NCI-H345 treated with DMSO at 0.1 percent for 48 hours (cell line): ENCODE measurements around the gene GLDN.

Source experiments
- DNase-seq: peaks from one replicate; lab custom pipeline; 2025; ENCODE audit not compliant: unreplicated experiment; lab: John Stamatoyannopoulos, UW

GLDN gene

GRCh38 chr15:51322621-51323296 is 18.7 kb upstream of the GLDN start:
- DNase-seq, result no peak

DNA sequence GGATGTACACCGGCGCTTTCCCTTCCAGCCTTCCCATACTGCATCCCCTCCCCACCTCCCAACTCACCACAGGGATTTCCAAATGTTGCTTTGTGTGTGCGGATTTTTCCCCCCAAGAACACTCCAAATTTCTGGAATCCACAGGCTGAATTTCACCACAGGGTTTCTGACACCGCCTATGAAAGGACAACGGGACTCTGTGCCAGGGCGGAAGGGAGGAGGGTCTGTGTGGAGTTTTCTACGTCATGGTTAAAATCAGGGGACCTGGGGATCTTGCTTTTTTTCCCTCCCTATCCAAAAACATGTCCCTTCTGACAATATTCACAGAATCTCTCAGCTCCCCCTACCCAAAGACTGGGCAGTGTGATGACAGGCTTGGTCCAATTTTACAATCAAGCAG is 17.7 kb upstream of the GLDN start:
- no peak for DNase-seq

GRCh38 chr15:51325167-51325566 is 16.3 kb upstream of the GLDN start:
- DNase-seq, result no peak

GRCh38 chr15:51327081-51327480 is 14.4 kb upstream of the GLDN start:
- DNase-seq, result no peak

- DNase-seq, result no peak
Measured at GRCh38 chr15:51328926-51329325, 12.5 kb upstream of the GLDN start.

DNA sequence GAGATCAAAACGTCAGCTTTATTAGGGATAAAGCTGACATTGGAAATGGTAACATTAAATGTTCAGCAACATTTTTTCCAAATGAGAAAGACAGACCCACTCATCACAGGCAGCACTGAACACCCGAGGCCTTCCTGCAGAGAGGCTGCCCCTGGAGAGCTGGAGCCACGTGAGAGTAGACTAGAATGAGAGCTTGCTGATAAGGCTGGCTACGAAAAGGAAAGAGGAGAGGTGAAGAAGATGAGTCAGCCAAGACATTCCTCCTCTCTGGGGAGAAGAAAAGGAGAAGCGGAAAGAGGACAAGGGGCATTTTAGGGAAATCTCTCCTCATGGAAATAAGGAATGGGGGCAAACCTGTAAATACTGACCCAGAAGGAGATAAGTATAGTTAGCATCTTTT is 10.3 kb upstream of the GLDN start:
- no peak for DNase-seq

DNA sequence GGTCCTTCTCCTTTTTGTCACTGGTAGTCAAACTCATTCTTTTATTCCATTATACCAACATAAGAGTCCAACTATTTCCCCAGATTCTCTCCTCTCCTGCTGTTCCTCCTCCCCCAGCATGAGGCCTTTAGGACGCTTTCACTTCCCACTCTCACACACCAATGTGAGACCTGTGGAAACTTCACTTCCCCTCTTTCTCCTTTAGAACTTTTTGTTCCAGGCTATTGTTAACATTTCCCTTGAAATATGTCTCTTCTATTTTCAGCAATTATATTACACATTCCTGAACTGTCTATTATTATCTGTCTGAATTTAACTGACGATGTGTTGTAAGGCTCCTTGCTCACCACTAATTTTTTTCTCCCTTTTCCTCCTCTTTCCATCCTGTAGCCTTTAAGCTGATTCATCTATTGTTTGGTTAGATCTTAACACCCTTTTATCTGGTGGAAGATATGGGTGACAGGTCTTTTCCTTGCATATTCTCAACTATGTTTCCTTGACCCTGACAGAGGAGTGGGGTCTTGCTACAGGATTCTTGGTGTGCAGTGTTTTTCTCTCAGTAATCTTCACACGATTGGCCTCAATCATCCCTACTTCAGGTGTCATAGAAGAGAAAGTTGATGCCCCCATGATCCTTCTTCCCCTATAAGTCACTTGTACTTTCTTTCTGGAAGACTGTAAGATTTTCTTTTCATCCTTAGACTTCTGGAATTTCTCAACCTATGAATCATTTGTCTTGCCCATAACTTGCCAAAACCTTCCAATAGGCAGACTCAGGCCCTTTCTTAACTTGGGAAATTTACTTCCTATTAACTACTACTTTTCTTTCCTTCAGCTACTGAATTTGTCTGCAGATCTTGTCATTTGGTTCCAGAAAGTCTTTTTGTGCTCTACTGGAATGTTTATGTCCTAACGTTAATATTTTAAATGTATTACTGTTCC is 9.0 kb upstream of the GLDN start:
- DNase-seq, result no peak

GRCh38 chr15:51333571-51333970 is 7.9 kb upstream of the GLDN start:
- no peak for DNase-seq

- no peak for DNase-seq
Measured at GRCh38 chr15:51334011-51334451, 7.4 kb upstream of the GLDN start.

DNA sequence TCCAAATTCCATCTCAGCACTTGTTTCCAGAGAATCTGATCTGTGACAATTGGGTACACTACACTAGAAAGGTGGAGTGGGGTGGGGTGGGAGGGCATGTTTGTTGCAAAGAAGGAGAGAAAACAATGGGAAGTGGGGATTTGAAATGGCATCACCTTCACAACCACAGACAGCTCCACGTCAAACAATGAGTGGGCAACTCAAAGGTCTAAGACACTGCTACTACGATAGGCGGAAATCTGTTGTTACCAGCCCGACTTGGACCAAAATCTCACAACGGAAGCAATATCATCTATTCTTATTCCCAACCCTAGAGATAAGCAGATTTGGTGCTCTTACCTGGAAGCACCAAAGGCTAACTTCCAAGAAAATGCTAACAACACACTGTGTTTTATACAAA is 6.4 kb upstream of the GLDN start:
- DNase-seq, result no peak

GRCh38 chr15:51335538-51336410 is 5.7 kb upstream of the GLDN start:
- no peak for DNase-seq

DNA sequence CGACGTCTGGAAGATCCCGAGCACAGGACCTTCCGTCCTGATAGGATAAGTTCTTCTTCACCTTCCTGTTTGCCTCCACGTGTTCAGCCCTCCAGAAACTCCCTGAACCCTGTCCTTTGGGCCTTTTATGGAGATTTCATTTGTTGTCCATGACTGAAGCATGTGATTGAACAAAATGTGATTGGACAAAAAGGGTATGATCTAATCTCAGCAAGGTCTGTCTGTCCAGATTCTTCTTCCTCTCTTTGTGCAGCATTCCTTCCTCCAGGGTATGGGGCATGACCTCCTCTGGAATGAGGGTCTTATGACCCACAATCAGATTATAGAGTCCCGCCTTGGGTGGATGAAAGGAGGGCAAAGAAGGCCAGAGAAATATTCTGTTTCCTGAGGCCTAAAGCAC is 3.0 kb upstream of the GLDN start, which contains the start of gene CYP19A1:
TSS of gene CYP19A1 (minus strand) at position 101 of the 400 bp plus-strand sequence. CDS start 95,684 bp downstream, outside the sequence.
- DNase-seq, result no peak

GRCh38 chr15:51342227-51342999 is 958 bp downstream of the GLDN start:
- DNase-seq, result no peak

DNA sequence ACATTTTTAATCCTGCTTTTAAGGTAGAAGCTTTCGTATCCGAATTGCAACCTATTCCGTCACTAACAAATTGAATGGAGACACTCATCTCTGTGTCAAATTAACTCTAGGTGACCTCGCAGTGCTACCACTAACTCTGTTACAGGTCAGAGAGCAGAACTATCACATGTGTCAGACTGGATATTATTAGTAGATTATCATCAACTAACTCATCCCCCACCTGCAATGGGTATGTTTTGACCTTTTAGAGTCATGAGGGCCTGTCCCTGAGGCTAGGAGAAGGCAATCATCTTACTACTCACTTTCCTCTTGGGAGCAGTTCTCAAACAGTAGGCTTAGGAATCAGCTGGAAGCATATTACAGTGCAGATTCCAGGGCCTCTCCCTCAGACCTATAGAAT is 2.0 kb downstream of the GLDN start:
- no peak for DNase-seq

GRCh38 chr15:51346136-51346535 is 4.7 kb downstream of the GLDN start:
- no peak for DNase-seq

DNA sequence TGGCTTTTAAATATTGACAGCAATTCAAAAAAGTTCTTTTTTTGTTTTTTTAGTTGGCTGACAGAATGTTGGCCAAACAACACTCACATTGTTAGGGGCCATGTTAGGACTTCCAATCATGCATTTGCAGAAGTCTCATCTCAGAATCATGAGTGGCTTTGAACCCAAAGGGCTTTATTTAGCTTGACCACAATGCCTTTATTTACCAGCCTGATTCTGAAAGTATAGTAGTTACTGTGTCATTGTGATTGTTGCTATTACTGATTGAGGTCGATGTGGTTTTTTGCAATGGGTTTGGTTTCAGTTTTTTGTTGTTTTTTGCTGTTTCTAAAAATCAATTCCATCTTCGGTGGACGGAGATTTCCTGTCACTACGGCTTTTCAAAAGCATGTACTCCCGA is 7.2 kb downstream of the GLDN start:
- DNase-seq, result no peak

DNA sequence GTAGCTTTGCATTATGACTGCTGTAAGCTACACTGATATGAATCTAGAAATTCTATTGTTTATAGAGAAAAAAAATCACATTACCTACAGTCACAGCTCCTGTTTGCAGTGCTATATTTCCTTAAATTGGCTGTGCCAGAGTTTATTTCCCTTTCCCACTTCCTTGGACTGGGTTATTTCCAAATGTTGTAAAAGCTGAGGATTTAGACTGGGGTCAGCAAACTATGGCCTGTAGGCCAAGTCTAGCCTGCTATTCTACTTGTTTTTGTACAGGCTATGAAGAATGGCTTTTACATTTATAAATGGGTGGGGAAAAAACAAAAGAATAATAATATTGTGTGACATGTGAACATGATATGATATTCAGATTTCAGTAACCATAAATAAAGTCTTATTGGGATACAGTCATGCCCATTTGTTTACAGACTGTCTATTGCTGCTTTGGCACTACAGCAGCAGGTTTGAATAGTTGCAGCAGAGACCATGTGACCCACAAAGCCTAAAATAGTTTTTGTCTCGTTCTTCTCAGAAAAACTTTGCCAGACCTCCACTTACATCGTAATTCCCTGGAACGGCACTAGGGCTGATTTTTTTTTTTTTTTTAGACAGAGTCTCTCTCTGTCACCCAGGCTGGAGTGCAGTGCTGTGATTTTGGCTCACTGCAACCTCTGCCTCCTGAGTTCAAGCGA is 7.8 kb downstream of the GLDN start:
- no peak for DNase-seq

DNA sequence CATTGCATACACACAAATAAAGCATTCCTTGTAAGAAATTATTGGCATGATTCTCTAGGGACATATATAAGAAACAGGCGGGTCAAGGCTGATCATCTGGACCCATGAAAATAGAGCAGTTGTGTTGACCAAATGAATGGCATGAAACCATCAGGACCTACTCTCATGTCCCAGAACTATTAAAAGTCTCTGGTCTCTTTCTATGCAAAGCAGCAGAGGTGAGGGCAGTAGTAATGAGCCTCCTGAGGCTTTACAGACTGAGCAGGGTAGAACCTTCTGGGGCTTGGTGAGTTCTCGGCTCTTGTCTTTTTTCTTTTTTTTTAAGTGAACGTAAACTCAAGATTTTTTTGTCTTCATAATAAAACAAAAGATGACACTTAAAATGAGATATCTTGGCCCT is 9.3 kb downstream of the GLDN start:
- DNase-seq, result no peak

DNA sequence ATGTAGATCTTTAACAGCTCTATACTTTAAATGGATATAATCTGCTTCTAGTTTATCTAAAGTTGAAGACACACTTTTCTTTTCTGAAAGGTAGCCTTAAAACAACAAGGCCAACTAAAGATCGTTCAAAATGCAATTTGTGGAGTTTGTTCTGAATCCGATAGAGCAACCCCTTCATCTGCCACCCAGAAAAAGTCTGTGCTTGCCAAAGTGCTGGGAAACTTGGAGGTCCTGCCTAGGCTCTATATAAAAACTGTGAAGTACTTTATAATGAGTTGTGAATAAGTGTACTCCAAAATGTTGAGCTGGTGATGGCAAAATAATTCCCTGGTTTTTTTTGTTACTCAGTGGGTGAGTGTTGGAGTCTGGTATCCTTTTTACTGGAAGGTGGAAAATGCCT is 12.5 kb downstream of the GLDN start:
- DNase-seq, result no peak

DNA sequence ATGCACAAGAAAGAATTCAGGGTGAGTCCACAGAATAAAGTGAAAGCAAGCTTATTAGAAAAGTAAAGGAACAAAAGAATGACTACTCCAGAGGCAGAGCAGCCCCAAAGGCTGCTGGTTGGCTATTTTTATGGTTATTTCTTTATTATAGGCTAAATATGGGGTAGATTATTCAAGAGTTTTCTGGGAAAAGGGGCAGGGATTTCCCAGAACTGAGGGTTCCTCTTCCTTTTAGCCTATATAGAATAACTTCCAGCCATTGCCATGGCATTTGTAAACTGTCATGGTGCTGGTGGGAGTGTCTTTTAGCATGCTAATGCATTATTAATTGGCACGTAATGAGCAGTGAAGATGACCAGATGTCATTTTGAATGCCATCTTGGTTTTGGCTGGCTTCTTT is 13.6 kb downstream of the GLDN start:
- DNase-seq, result no peak
